Muscle of leg (tissue), 11 donors: ENCODE data around the gene C1orf122. TPM values are rescaled to one million over a fixed set of nuclear protein-coding genes. Genes with fewer than 3 reads are reported as not detected.

Experiments
- DNase-seq: peaks from one replicate; pipeline ENCODE4 v3.0.0; 2013
- H3K27ac ChIP-seq: one replicate; pipeline ENCODE4 v1.5.1; 2013; ENCODE audit warnings: mild to moderate bottlenecking, low read length, control low read depth
- H3K27me3 ChIP-seq: one replicate; pipeline ENCODE4 v1.6.1; 2013; ENCODE audit warnings: low read length; ENCODE audit not compliant: control insufficient read depth, insufficient read depth
- H3K36me3 ChIP-seq: one replicate; pipeline ENCODE4 v1.6.1; 2013; ENCODE audit warnings: low read length; ENCODE audit not compliant: control insufficient read depth, insufficient read depth
- H3K4me1 ChIP-seq: one replicate; pipeline ENCODE4 v1.6.1; 2013; ENCODE audit warnings: low read length; ENCODE audit not compliant: control insufficient read depth, insufficient read depth
- H3K4me3 ChIP-seq: one replicate; pipeline ENCODE4 v1.5.1; 2013; ENCODE audit warnings: low read length, control low read depth
- H3K9me3 ChIP-seq: replicated peaks from 2 replicates; pipeline ENCODE4 v1.6.1; 2013; ENCODE audit warnings: low read depth, low read length; ENCODE audit not compliant: control insufficient read depth
- WGBS: methylation state at CpG from one replicate; pipeline ENCODE4 v1.1.5; 2013; ENCODE audit warnings: missing lambda C conversion rate; ENCODE audit not compliant: insufficient coverage; 5-methylcytosine and 5-hydroxymethylcytosine counted together
- polyA plus RNA-seq, 8 donors: library from polyadenylated mRNA; unstranded; fragments of 120-200 nt; gene quantifications; one replicate each; pipeline versions ENCODE4 v1.2.1 to v1.2.3, GENCODE V29; 2013; ENCODE audit warnings: inconsistent platforms in 1 of 8, low replicate concordance in 1 of 8; ENCODE audit not compliant: insufficient read length in 8 of 8, insufficient read depth in 1 of 8
- total RNA-seq: library from RNA; stranded (reverse); fragments of 120-200 nt; gene quantifications from one replicate; pipeline ENCODE4 v1.2.4, GENCODE V29; 2013

Gene C1orf122
- total and polyA plus RNA-seq, 9 donors, result 35.9 to 50.9 (median 46.0) TPM

- Histone ChIP-seq H3K27me3 (no peaks in the 10 kb centered on the region), H3K27ac (no peak overlapping the region), H3K4me3 (no peak overlapping the region), H3K9me3 (no peaks in the 10 kb centered on the region), H3K4me1 (no peaks in the 10 kb centered on the region), H3K36me3 (peaks cover 22% of the 10 kb centered on the region)
- DNase-seq, result no peak
These were observed 45.6 kb downstream of the C1orf122 start for GRCh38 chr1:37853157-37853556.

- H3K9me3 ChIP-seq, result no peaks in the 10 kb centered on the region
- H3K4me3 ChIP-seq, result no peak overlapping the region
- peaks cover 4% of the 10 kb centered on the region for H3K4me1 ChIP-seq
- 97% methylated on average over 4 of the region's 6 CpGs for WGBS
- H3K36me3 ChIP-seq, result peaks cover 22% of the 10 kb centered on the region
- no peaks in the 10 kb centered on the region for H3K27me3 ChIP-seq
- H3K27ac ChIP-seq, result no peak overlapping the region
- DNase-seq, result no peak
These were observed 46.8 kb downstream of the C1orf122 start for GRCh38 chr1:37854406-37854805.

Other genes with a start within 250 kb of the C1orf122 start
- 57.5 TPM for gene GNL2, start 211.9 kb upstream of the C1orf122 start, total RNA-seq
- gene GNL2, start 211.9 kb upstream of the C1orf122 start, polyA plus RNA-seq, result 10 to 100 TPM; 48.6 to 66.1 (median 52.7) TPM
- 0.09 TPM for gene RSPO1, start 172.9 kb upstream of the C1orf122 start, total RNA-seq
- gene RSPO1, start 172.9 kb upstream of the C1orf122 start, polyA plus RNA-seq, result 1 to 10 TPM in 1 of 8 donors, under 1 TPM in 2, not detected in 5; 0.05 to 2.0 (median 0.05) TPM
- gene CDCA8, start 115.3 kb upstream of the C1orf122 start, total RNA-seq, result 2.2 TPM
- gene CDCA8, start 115.3 kb upstream of the C1orf122 start, polyA plus RNA-seq, result 10 to 100 TPM in 6 of 8 donors, 1 to 10 TPM in 2; 7.3 to 13.7 (median 11.6) TPM
- 0.04 TPM for gene EPHA10, start 42.7 kb upstream of the C1orf122 start, total RNA-seq
- gene EPHA10, start 42.7 kb upstream of the C1orf122 start, polyA plus RNA-seq, result under 1 TPM in 4 of 8 donors, not detected in 4; 0.04 to 0.27 (median 0.17) TPM
- gene MANEAL, start 13.9 kb upstream of the C1orf122 start, total RNA-seq, result 2.7 TPM
- gene MANEAL, start 13.9 kb upstream of the C1orf122 start, polyA plus RNA-seq, result 1 to 10 TPM; 2.0 to 3.7 (median 2.7) TPM
- gene YRDC, start 418 bp downstream of the C1orf122 start, total RNA-seq, result 6.7 TPM
- 1 to 10 TPM; 6.3 to 9.6 (median 7.5) TPM for gene YRDC, start 418 bp downstream of the C1orf122 start, polyA plus RNA-seq
- gene MTF1, start 51.8 kb downstream of the C1orf122 start, total RNA-seq, result 2.4 TPM
- gene MTF1, start 51.8 kb downstream of the C1orf122 start, polyA plus RNA-seq, result 1 to 10 TPM; 4.1 to 6.4 (median 5.3) TPM
- gene INPP5B, start 139.3 kb downstream of the C1orf122 start, total RNA-seq, result 14.2 TPM
- 10 to 100 TPM in 3 of 8 donors, 1 to 10 TPM in 5; 9.1 to 14.1 (median 9.6) TPM for gene INPP5B, start 139.3 kb downstream of the C1orf122 start, polyA plus RNA-seq
- 54.4 TPM for gene SF3A3, start 182.2 kb downstream of the C1orf122 start, total RNA-seq
- 10 to 100 TPM; 44.8 to 71.6 (median 57.7) TPM for gene SF3A3, start 182.2 kb downstream of the C1orf122 start, polyA plus RNA-seq
- 81.6 TPM for gene FHL3, start 197.7 kb downstream of the C1orf122 start, total RNA-seq
- 100 to 1,000 TPM in 7 of 8 donors, 10 to 100 TPM in 1; 91.0 to 193 (median 120) TPM for gene FHL3, start 197.7 kb downstream of the C1orf122 start, polyA plus RNA-seq
- gene UTP11, start 204.9 kb downstream of the C1orf122 start, total RNA-seq, result 89.6 TPM
- 100 to 1,000 TPM in 1 of 8 donors, 10 to 100 TPM in 7; 62.1 to 103 (median 90.6) TPM for gene UTP11, start 204.9 kb downstream of the C1orf122 start, polyA plus RNA-seq
- gene POU3F1, start 239.0 kb downstream of the C1orf122 start, total RNA-seq, result 0.84 TPM
- gene POU3F1, start 239.0 kb downstream of the C1orf122 start, polyA plus RNA-seq, result 1 to 10 TPM in 5 of 8 donors, under 1 TPM in 3; 0.68 to 1.9 (median 1.2) TPM